H9 (cell line): Measurements from ENCODE around the gene CENPV. TPM values are rescaled to one million over a fixed set of nuclear protein-coding genes. Genes with fewer than 3 reads are reported as not detected.

Source experiments
- DNase-seq: peaks from one replicate; pipeline ENCODE4 v3.0.0-alpha.2; 2017
- H2AFZ ChIP-seq: one replicate; pipeline ENCODE4 v1.6.1; 2013; ENCODE audit warnings: mild to moderate bottlenecking, low read length, control low read depth, moderate library complexity
- H2AK5ac ChIP-seq: 2 replicates; pipeline ENCODE4 v1.6.1; 2013; ENCODE audit warnings: low read length, control low read depth, mixed read lengths; ENCODE audit not compliant: insufficient read length
- H2BK120ac ChIP-seq: one replicate; pipeline ENCODE4 v1.6.1; 2013; ENCODE audit warnings: low read depth, mild to moderate bottlenecking, low read length, control low read depth, inconsistent platforms; ENCODE audit not compliant: poor library complexity, severe bottlenecking
- H2BK12ac ChIP-seq: 2 replicates; pipeline ENCODE4 v1.6.1; 2013; ENCODE audit warnings: low read length, control low read depth, mixed read lengths, low read depth; ENCODE audit not compliant: insufficient read length
- H2BK15ac ChIP-seq: 2 replicates; pipeline ENCODE4 v1.6.1; 2013; ENCODE audit warnings: low read depth, low read length, control low read depth
- H2BK20ac ChIP-seq: one replicate; pipeline ENCODE4 v1.6.1; 2013; ENCODE audit warnings: low read depth, mild to moderate bottlenecking, low read length, control low read depth, inconsistent platforms; ENCODE audit not compliant: poor library complexity, severe bottlenecking
- H2BK5ac ChIP-seq: 2 replicates; pipeline ENCODE4 v1.6.1; 2013; ENCODE audit warnings: low read length, control low read depth, mixed read lengths; ENCODE audit not compliant: insufficient read length
- H3K14ac ChIP-seq: 2 replicates; pipeline ENCODE4 v1.6.1; 2013; ENCODE audit warnings: low read length, control low read depth; ENCODE audit not compliant: insufficient read depth
- H3K18ac ChIP-seq: 2 replicates; pipeline ENCODE4 v1.6.1; 2013; ENCODE audit warnings: low read depth, mild to moderate bottlenecking, mixed read lengths, low read length, control low read depth; ENCODE audit not compliant: insufficient read length
- H3K23ac ChIP-seq: 2 replicates; pipeline ENCODE4 v1.6.1; 2013; ENCODE audit warnings: low read length, control low read depth, mixed read lengths, low read depth; ENCODE audit not compliant: insufficient read length
- H3K23me2 ChIP-seq: 2 replicates; pipeline ENCODE4 v1.6.1; 2013; ENCODE audit warnings: low read depth, mild to moderate bottlenecking, mixed read lengths, low read length, control low read depth; ENCODE audit not compliant: insufficient read length, poor library complexity, severe bottlenecking
- H3K27ac ChIP-seq: 2 replicates; pipeline ENCODE4 v1.5.1; 2013; ENCODE audit warnings: low read length, control low read depth, mixed read lengths, low read depth; ENCODE audit not compliant: insufficient read length
- H3K27me3 ChIP-seq: 2 replicates; pipeline ENCODE4 v1.6.1; 2013; ENCODE audit warnings: low read length, control low read depth, inconsistent platforms; ENCODE audit not compliant: insufficient read depth
- H3K4ac ChIP-seq: 2 replicates; pipeline ENCODE4 v1.6.1; 2013; ENCODE audit warnings: low read depth, mild to moderate bottlenecking, control low read depth, inconsistent platforms, low read length, moderate library complexity
- H3K4me1 ChIP-seq: 2 replicates; pipeline ENCODE4 v1.6.1; 2013; ENCODE audit warnings: low read length, control low read depth, inconsistent platforms; ENCODE audit not compliant: insufficient read depth
- H3K4me2 ChIP-seq: 2 replicates; pipeline ENCODE4 v1.6.1; 2013; ENCODE audit warnings: low read length, control low read depth, mixed read lengths; ENCODE audit not compliant: insufficient read length, insufficient read depth
- H3K56ac ChIP-seq: 2 replicates; pipeline ENCODE4 v1.6.1; 2013; ENCODE audit warnings: low read depth, mild to moderate bottlenecking, mixed read lengths, low read length, control low read depth; ENCODE audit not compliant: insufficient read length
- H3K79me1 ChIP-seq: 2 replicates; pipeline ENCODE4 v1.6.1; 2013; ENCODE audit warnings: low read depth, mild to moderate bottlenecking, moderate library complexity, low read length, control low read depth, inconsistent platforms; ENCODE audit not compliant: insufficient read depth, poor library complexity, severe bottlenecking
- H3K79me2 ChIP-seq: 2 replicates; pipeline ENCODE4 v1.6.1; 2013; ENCODE audit warnings: low read length, control low read depth, inconsistent platforms; ENCODE audit not compliant: insufficient read depth
- H3K9ac ChIP-seq: 2 replicates; pipeline ENCODE4 v1.6.1; 2013; ENCODE audit warnings: low read length, control low read depth, mixed read lengths; ENCODE audit not compliant: insufficient read length; ENCODE audit errors: extremely low read depth
- H3K9me3 ChIP-seq: one replicate; pipeline ENCODE4 v1.6.1; 2013; ENCODE audit warnings: low read depth, low read length, inconsistent platforms; ENCODE audit not compliant: control insufficient read depth
- H3T11ph ChIP-seq: one replicate; pipeline ENCODE4 v1.6.1; 2013; ENCODE audit warnings: mild to moderate bottlenecking, low read length, control low read depth, inconsistent platforms
- H4K20me1 ChIP-seq: one replicate; pipeline ENCODE4 v1.6.1; 2013; ENCODE audit not compliant: control insufficient read depth, insufficient read length, insufficient read depth
- H4K5ac ChIP-seq: 2 replicates; pipeline ENCODE4 v1.6.1; 2013; ENCODE audit warnings: low read depth, mild to moderate bottlenecking, mixed read lengths, low read length, control low read depth; ENCODE audit not compliant: insufficient read length
- H4K8ac ChIP-seq: replicated peaks from 2 replicates; pipeline ENCODE4 v1.6.1; 2013; ENCODE audit warnings: low read length, control low read depth, mixed read lengths, low read depth; ENCODE audit not compliant: insufficient read length
- H4K91ac ChIP-seq: 2 replicates; pipeline ENCODE4 v1.6.1; 2013; ENCODE audit warnings: low read depth, mild to moderate bottlenecking, moderate library complexity, mixed read lengths, low read length, control low read depth; ENCODE audit not compliant: insufficient read length
- H3K27ac Mint-ChIP-seq, 3 experiments: 2 replicates in 2 of 3; 3 replicates in 1 of 3; pipeline ENCODE4 v1.8.0; 2020 to 2021; ENCODE audit warnings: mixed read lengths in 3 of 3, mild to moderate bottlenecking in 1 of 3, moderate library complexity in 1 of 3
- H3K27me3 Mint-ChIP-seq: 2 replicates; pipeline ENCODE4 v1.8.0; 2021; ENCODE audit warnings: low read depth, mild to moderate bottlenecking, moderate library complexity, mixed read lengths
- H3K36me3 Mint-ChIP-seq, 3 experiments: 2 replicates in 2 of 3; 3 replicates in 1 of 3; pipeline ENCODE4 v1.8.0; 2020 to 2021; ENCODE audit warnings: low read depth in 3 of 3, mixed read lengths in 3 of 3; ENCODE audit not compliant: insufficient read depth in 1 of 3
- H3K4me1 Mint-ChIP-seq, 2 experiments: 2 replicates each; pipeline ENCODE4 v1.8.0; 2020; ENCODE audit warnings: mixed read lengths in 2 of 2
- H3K4me3 Mint-ChIP-seq, 2 experiments: 2 replicates in 1 of 2; 3 replicates in 1 of 2; pipeline ENCODE4 v1.8.0; 2020 to 2021; ENCODE audit warnings: mild to moderate bottlenecking in 2 of 2, mixed read lengths in 2 of 2, moderate library complexity in 1 of 2
- H3K9me3 Mint-ChIP-seq, 2 experiments: 2 replicates in 1 of 2; 3 replicates in 1 of 2; pipeline ENCODE4 v1.8.0; 2020; ENCODE audit warnings: mild to moderate bottlenecking in 2 of 2, mixed read lengths in 2 of 2, moderate library complexity in 1 of 2
- WGBS: extraction: QIAGEN DNeasy Blood & Tissue Kit; methylation state at CpG from one replicate; pipeline ENCODE4 v1.1.7; 2013; ENCODE audit warnings: missing lambda C conversion rate, low lambda C conversion rate, mixed read lengths; ENCODE audit not compliant: insufficient read length; ENCODE audit errors: extremely low coverage; 5-methylcytosine and 5-hydroxymethylcytosine counted together
- total RNA-seq: library from RNA; stranded (reverse); gene quantifications from 2 replicates; pipeline ENCODE4 v1.2.1, GENCODE V29; 2021
- TF ChIP-seq, protein P1 (sequence below): fragments of 200-600 bp; sonication (generic); conservative IDR thresholded peaks from 3 replicates; pipeline ENCODE4 v1.8.0; 2021; ENCODE audit warnings: antibody characterized with exemption, mild to moderate bottlenecking

Gene CENPV
- total RNA-seq, 1 experiment from 2014 or later = 200 TPM

DNA sequence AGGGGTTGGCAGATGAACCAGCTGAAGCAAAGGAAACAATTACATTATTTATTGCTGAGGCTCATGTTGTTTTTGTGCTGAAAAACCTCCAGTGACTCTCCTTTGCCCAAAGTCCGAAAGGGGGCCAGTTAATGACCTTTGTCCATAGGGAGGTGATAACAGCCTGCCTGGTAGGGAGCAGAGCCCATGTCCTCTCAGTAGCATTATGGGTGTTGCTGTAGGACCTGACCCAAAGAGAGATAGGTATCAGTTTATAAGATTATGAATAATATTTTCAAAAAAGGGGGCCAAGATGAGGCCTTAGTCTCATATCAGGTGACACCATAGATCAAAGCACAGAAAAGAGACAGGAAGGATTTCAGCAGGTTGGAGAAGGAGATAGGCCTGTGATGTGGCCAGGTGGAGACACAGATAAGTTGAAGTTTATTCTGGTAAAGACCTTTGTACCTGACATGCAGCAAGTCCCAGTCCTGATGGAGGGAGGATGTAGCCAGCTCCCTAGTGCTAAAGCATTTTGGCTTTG, 55.1 kb downstream of the CENPV start:
- H3K27ac Mint-ChIP-seq = no peak overlapping the region; a peak in 1 of 7 replicates

More for the DNA sequence above, 55.1 kb downstream of the CENPV start:
- H2BK20ac ChIP-seq = no peak overlapping the region
- no peak overlapping the region for H3K4me3 Mint-ChIP-seq
- no peak overlapping the region for H3K4ac ChIP-seq
- no CpG with 5 or more reads among the region's 1 CpG for WGBS
- H3K23ac ChIP-seq = no peak overlapping the region
- H3T11ph ChIP-seq = no peak overlapping the region
- no peaks in the 10 kb centered on the region for H3K79me2 ChIP-seq
- TF ChIP-seq, protein P1, sequence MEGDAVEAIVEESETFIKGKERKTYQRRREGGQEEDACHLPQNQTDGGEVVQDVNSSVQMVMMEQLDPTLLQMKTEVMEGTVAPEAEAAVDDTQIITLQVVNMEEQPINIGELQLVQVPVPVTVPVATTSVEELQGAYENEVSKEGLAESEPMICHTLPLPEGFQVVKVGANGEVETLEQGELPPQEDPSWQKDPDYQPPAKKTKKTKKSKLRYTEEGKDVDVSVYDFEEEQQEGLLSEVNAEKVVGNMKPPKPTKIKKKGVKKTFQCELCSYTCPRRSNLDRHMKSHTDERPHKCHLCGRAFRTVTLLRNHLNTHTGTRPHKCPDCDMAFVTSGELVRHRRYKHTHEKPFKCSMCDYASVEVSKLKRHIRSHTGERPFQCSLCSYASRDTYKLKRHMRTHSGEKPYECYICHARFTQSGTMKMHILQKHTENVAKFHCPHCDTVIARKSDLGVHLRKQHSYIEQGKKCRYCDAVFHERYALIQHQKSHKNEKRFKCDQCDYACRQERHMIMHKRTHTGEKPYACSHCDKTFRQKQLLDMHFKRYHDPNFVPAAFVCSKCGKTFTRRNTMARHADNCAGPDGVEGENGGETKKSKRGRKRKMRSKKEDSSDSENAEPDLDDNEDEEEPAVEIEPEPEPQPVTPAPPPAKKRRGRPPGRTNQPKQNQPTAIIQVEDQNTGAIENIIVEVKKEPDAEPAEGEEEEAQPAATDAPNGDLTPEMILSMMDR = no peak
- no peaks in the 10 kb centered on the region for H3K4me1 ChIP-seq
- no peak overlapping the region for H3K18ac ChIP-seq
- H3K56ac ChIP-seq = no peak overlapping the region
- no peak overlapping the region for H4K8ac ChIP-seq
- no peaks in the 10 kb centered on the region for H3K27me3 ChIP-seq
- H3K27ac ChIP-seq = no peak overlapping the region
- H2BK120ac ChIP-seq = no peak overlapping the region
- H2AFZ ChIP-seq = no peak overlapping the region
- DNase-seq = no peak
- H3K36me3 Mint-ChIP-seq = peaks cover 3 to 13% (median 6%) of the 10 kb centered on the region in 3 experiments
- no peak overlapping the region for H4K5ac ChIP-seq
- H3K9ac ChIP-seq = no peak overlapping the region
- H4K20me1 ChIP-seq = no peaks in the 10 kb centered on the region
- H4K91ac ChIP-seq = no peak overlapping the region
- no peaks in the 10 kb centered on the region for H3K79me1 ChIP-seq
- H3K9me3 ChIP-seq = no peaks in the 10 kb centered on the region
- no peaks in the 10 kb centered on the region for H3K23me2 ChIP-seq
- H2BK12ac ChIP-seq = no peak overlapping the region
- no peak overlapping the region for H2BK5ac ChIP-seq
- H3K9me3 Mint-ChIP-seq = no peaks in the 10 kb centered on the region
- H3K4me2 ChIP-seq = no peak overlapping the region
- no peak overlapping the region for H2AK5ac ChIP-seq
- H2BK15ac ChIP-seq = no peak overlapping the region
- H3K27me3 Mint-ChIP-seq = no peaks in the 10 kb centered on the region
- H3K14ac ChIP-seq = no peak overlapping the region
- H3K4me1 Mint-ChIP-seq = peaks cover 10 to 12% of the 10 kb centered on the region in 2 experiments
